HG03558 (cell line): ENCODE results near the gene OR10V1.

Experiments
- ATAC-seq: cut with Tn5 transposase; IDR thresholded peaks from one replicate; pipeline ENCODE4 v1.9.1; 2021; ENCODE audit warnings: moderate number of reproducible peaks; ENCODE audit not compliant: unreplicated experiment; ENCODE audit errors: extremely low read depth

OR10V1 gene, protein sequence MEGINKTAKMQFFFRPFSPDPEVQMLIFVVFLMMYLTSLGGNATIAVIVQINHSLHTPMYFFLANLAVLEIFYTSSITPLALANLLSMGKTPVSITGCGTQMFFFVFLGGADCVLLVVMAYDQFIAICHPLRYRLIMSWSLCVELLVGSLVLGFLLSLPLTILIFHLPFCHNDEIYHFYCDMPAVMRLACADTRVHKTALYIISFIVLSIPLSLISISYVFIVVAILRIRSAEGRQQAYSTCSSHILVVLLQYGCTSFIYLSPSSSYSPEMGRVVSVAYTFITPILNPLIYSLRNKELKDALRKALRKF

GRCh38 chr11:59713745-59714144 is at the start of gene OR10V1:
Gene OR10V1 (minus strand): TSS chr11:59713845. CDS start chr11:59713845, 0 bp downstream.
- no peak for ATAC-seq

- ATAC-seq = no peak
Measured at GRCh38 chr11:59761993-59762392, 48.3 kb upstream of the OR10V1 start.

GRCh38 chr11:59760771-59761170 is 47.1 kb upstream of the OR10V1 start:
- ATAC-seq = no peak

DNA sequence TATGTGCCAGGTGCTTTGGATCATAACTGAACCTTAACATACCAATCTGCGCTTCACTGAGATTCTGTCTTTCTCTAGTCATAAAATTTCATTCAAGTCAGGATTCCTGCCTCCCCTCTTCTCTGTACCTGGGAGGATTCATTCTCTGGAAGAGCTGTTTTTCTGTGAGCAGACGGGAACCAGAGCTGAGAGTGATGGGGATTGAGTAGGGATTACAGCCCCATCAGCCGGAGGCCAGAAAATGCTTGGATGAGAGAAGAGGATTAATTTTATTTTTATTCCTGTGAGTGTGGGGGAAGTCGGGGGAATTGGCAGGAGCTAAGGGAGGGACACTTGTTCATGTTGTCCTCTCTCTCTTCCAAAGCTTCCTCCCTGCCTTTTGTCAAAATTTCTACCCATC is 46.3 kb upstream of the OR10V1 start:
- ATAC-seq = no peak

GRCh38 chr11:59758401-59759037 is 44.9 kb upstream of the OR10V1 start:
- no peak for ATAC-seq

DNA sequence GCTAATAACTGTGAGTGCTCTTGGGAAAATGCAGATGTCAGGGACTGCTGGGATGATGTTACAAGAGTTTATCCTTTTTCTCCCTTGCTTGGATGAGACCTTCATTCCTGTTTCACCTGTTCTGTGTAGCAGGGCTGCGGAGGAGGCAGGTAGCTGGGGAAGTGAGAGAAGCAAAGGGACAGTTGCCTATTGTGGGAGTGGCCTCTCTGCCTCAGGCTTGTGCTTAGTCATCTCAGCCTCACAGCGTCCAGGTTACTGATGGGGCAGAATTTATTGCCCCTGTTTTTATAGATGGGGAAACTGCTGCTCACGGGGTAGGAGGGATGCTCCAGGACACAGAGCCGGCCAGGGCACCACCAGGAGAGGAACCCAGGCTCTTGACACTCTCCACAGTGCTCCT is 43.2 kb upstream of the OR10V1 start:
- ATAC-seq = no peak

GRCh38 chr11:59756558-59756840 is 42.9 kb upstream of the OR10V1 start:
- no peak for ATAC-seq

- ATAC-seq = no peak
Measured at GRCh38 chr11:59755701-59756557, 42.3 kb upstream of the OR10V1 start.

DNA sequence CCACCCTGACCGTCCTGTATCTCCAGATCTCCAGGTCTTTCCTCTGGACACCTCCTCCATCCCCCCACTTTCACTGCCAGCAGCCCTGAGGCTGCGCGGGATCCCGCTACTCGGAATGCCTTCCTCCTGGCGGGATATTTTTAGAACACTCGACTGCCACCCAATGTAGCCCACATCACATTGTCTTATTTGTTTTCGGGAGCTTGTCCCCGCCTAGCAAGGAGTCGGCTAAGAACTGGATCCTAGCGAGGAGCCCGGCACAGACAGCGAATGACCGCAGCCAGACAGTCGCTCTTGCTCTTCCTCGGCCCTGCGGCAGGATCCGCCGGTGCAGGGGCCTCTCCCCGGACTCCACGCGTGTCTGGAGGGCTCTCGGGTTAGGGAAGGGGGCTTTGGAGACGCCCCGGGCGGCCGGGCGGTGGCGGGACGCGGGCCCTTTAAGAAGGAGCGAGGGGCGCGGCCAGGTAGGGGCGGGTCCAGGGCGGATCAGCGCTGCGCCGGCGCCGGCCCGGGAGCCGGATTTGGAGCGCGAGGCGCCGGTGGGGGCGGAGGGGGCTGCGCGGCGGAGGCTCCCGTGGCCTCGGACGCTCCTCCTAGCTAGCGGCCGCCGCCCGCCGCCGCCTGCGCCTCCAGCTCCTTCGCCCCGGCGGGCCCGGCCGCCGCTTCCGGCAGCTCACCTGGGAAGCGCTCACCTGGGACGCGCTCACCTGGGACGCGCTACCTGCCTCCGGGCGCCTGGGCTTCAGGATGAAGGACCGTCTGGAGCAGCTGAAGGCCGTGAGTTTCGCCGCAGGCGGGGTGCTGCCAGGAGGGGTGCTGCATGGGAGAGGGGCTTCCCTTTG is 41.4 kb upstream of the OR10V1 start, which contains the start of gene STX3:
STX3 (plus strand) TSS at position 518 of the 842 bp plus-strand sequence; CDS start at position 748, 230 bp downstream.
- ATAC-seq = peak; percentile 40

DNA sequence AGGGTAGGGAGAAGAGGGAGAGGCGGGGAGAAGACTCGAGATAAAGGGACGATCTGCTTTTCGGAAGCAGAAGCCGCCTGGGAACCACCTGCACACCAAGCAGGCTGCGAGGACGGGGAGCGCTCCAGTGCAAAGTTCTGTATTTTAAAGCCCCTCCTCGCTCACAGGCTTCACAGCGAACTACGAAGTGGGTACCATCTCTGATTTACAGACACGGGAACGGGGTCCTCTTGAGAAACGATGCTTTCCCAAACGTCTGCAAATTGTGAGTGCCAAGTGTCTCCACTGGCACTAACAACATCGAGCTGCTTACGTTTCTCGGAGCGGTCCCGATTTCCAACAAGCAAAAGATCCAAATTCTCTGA is 40.8 kb upstream of the OR10V1 start:
- ATAC-seq = no peak

- no peak for ATAC-seq
Measured at GRCh38 chr11:59753650-59754493, 40.2 kb upstream of the OR10V1 start.

- no peak for ATAC-seq
Measured at GRCh38 chr11:59746111-59746510, 32.5 kb upstream of the OR10V1 start.

GRCh38 chr11:59730896-59731565 is 17.4 kb upstream of the OR10V1 start:
- ATAC-seq = no peak

DNA sequence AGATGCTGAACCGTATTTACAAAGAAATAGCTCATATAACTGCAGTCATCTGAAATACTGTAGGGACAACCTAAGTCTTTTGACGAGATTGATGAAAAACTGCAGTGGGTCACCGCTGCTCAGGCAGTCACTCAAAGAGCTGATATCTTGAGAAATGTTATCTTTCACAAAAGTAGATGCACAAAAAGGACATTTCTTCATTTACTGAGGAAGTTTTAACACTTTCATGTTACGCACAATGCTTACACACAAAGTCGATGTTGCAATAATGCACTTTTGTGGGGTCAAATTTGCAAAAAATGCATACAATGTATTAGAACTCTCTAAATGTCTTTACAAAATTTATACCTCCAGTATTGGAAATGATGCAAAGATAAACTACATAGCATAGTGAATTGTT is 16.2 kb upstream of the OR10V1 start:
- no peak for ATAC-seq

- no peak for ATAC-seq
Measured at GRCh38 chr11:59728913-59729312, 15.3 kb upstream of the OR10V1 start.

- no peak for ATAC-seq
Measured at GRCh38 chr11:59728154-59728553, 14.5 kb upstream of the OR10V1 start.

DNA sequence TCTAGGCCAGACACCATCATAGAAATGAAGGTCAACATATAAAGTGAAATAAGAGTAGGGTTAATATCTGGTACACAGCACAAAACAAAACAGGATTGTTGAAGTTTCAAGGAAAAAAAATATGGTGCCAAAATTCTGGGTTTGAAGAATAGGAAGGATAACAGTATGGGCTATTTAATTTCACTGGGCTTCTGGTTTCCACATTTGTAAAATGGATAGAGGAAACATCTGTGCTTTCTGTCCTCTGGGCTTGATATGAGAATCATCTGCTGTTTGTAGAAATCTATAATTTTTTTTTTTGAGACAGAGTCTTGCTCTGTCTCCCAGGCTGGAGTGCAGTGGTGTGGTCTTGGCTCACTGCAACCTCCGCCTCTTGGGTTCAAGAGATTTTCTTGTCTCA is 13.8 kb upstream of the OR10V1 start:
- ATAC-seq = no peak

DNA sequence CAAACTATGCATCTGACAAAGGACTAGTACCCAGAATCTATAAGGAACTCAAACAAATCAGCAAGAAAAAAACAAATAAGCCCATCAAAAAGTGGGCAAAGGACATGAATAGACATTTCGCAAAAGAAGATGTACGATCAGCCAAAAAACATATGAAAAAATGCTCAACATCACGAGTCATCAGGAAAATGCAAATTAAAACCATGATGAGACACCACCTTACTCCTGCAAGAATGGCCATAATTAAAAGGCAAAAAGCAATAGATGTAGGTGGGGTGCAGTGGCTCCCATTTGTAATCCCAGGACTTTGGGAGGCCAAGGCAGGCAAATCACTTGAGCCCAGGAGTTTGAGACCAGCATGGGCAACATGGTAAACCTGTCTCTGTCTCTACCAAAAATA is 10.4 kb upstream of the OR10V1 start:
- no peak for ATAC-seq

GRCh38 chr11:59719556-59719955 is 5.9 kb upstream of the OR10V1 start:
- no peak for ATAC-seq
